ENCODE measurements around the gene RAB4B. TPM values are rescaled to one million over a fixed set of nuclear protein-coding genes. Genes with fewer than 3 reads are reported as not detected.
"Not testable (repeated sequence)": the region's sequence is repeated elsewhere in the genome, so short reads cannot be mapped to it uniquely, and the experiment has no call there.

RAB4B gene
- total RNA-seq, 1 experiment from 2014 or later = 10.1 TPM

GRCh38 chr19:40809358-40810086, 31.5 kb downstream of the RAB4B start:
- ChIA-PET CTCF (interaction anchor here (0.7 to 1.2 kb wide), 3 partner anchors 11 to 210 kb away, joined by 3 to 7 read pairs (median 3); no protein-coding TSS in a partner anchor), POLR2A (interaction anchor here (0.5 to 0.6 kb wide), 2 partner anchors 384 to 844 kb away, joined by 3 read pairs; no protein-coding TSS in a partner anchor)
- H3K27ac Mint-ChIP-seq (ENCODE audit: low read depth, unreplicated experiment) = no peak overlapping the region
- DNase-seq (ENCODE audit: unreplicated experiment) = no peak
- no peaks in the 10 kb centered on the region for H3K9me3 Mint-ChIP-seq (ENCODE audit: unreplicated experiment)
- peak overlapping the region; percentile 77 for H3K4me3 Mint-ChIP-seq (ENCODE audit: unreplicated experiment)
- no TSS peak for BruUV-seq (replicated peaks)
- H3K36me3 Mint-ChIP-seq (ENCODE audit: insufficient read depth, unreplicated experiment) = peaks cover 11% of the 10 kb centered on the region
- TF ChIP-seq, protein P1, sequence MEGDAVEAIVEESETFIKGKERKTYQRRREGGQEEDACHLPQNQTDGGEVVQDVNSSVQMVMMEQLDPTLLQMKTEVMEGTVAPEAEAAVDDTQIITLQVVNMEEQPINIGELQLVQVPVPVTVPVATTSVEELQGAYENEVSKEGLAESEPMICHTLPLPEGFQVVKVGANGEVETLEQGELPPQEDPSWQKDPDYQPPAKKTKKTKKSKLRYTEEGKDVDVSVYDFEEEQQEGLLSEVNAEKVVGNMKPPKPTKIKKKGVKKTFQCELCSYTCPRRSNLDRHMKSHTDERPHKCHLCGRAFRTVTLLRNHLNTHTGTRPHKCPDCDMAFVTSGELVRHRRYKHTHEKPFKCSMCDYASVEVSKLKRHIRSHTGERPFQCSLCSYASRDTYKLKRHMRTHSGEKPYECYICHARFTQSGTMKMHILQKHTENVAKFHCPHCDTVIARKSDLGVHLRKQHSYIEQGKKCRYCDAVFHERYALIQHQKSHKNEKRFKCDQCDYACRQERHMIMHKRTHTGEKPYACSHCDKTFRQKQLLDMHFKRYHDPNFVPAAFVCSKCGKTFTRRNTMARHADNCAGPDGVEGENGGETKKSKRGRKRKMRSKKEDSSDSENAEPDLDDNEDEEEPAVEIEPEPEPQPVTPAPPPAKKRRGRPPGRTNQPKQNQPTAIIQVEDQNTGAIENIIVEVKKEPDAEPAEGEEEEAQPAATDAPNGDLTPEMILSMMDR (IDR thresholded peaks at IDR 0.05; ENCODE audit: unreplicated experiment) = no peak
- intact Hi-C loops (cut with micrococcal nuclease) = no loop called here
- peaks cover 12% of the 10 kb centered on the region for H3K27me3 Mint-ChIP-seq (ENCODE audit: insufficient read depth, unreplicated experiment)
- peaks cover 41% of the 10 kb centered on the region for H3K4me1 Mint-ChIP-seq (ENCODE audit: insufficient read depth, unreplicated experiment)

DNA sequence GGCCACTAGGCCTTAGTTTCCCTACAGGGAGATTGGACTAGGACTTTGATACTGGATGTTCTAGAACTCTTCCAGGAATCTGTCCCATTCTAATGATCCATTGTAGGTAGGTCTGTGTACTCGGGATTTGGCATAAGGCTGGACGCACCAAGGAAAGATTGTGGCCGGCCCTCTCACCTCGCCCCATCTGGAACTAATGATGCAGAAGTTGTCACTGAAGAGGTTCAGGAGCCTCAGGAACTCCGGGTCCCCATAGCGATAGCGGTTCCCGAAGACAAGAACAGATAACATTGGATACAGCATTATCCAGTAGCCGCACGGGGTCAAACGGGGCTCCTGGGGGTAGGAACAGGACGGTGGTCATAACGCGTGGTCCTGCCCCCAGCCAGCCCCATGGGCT, 32.1 kb downstream of the RAB4B start:
- Mint-ChIP-seq H3K36me3 (ENCODE audit: insufficient read depth, unreplicated experiment) (peaks cover 11% of the 10 kb centered on the region), H3K4me3 (ENCODE audit: unreplicated experiment) (peak overlapping the region; percentile 77), H3K9me3 (ENCODE audit: unreplicated experiment) (no peaks in the 10 kb centered on the region), H3K27ac (ENCODE audit: low read depth, unreplicated experiment) (peak overlapping the region; percentile 76), H3K4me1 (ENCODE audit: insufficient read depth, unreplicated experiment) (peaks cover 35% of the 10 kb centered on the region), H3K27me3 (ENCODE audit: insufficient read depth, unreplicated experiment) (peaks cover 19% of the 10 kb centered on the region)
- ChIA-PET POLR2A (no interaction called here), CTCF (interaction anchor here (0.7 kb wide), 1 partner anchor 210 kb away, joined by 3 read pairs; no protein-coding TSS in a partner anchor)
- TF ChIP-seq, protein P1 (IDR thresholded peaks at IDR 0.05; ENCODE audit: unreplicated experiment) = no peak
- intact Hi-C loops (cut with micrococcal nuclease) = no loop called here
- DNase-seq (ENCODE audit: unreplicated experiment) = no peak
- no TSS peak for BruUV-seq (replicated peaks)

- Mint-ChIP-seq H3K36me3 (ENCODE audit: insufficient read depth, unreplicated experiment) (peaks cover 11% of the 10 kb centered on the region), H3K4me3 (ENCODE audit: unreplicated experiment) (peak overlapping the region; percentile 77), H3K4me1 (ENCODE audit: insufficient read depth, unreplicated experiment) (peaks cover 35% of the 10 kb centered on the region), H3K27me3 (ENCODE audit: insufficient read depth, unreplicated experiment) (peaks cover 25% of the 10 kb centered on the region), H3K27ac (ENCODE audit: low read depth, unreplicated experiment) (peak overlapping the region; percentile 76)
- ChIA-PET CTCF (interaction anchor here (0.6 kb wide), 1 partner anchor 205 kb away, joined by 3 read pairs; no protein-coding TSS in a partner anchor), POLR2A (interaction anchor here (0.7 kb wide), 1 partner anchor 94 kb away, joined by 3 read pairs; the partner anchor contains the start of genes COQ8B and ITPKC)
- H3K9me3 Mint-ChIP-seq (ENCODE audit: unreplicated experiment); intact Hi-C loops (cut with micrococcal nuclease); BruUV-seq (replicated peaks): not testable (repeated sequence)
- TF ChIP-seq, protein P1 (IDR thresholded peaks at IDR 0.05; ENCODE audit: unreplicated experiment) = peak; percentile 9
- peak; percentile 68 for DNase-seq (ENCODE audit: unreplicated experiment)
Measured at GRCh38 chr19:40810649-40811408, 32.8 kb downstream of the RAB4B start.

All from MCF 10A (cell line).